K562 (cell line): Measurements from ENCODE around the gene KCNJ15. TPM values are rescaled to one million over a fixed set of nuclear protein-coding genes. Genes with fewer than 3 reads are reported as not detected.

ENCODE experiments used
- ATAC-seq: fragments of 200-7000 bp; cut with Tn5 transposase; 3 replicates; pipeline ENCODE4 v1.9.1; 2020; ENCODE audit warnings: moderate library complexity
- BruUV-seq: library from RNA; stranded (reverse); fragments of 400-500 nt; replicated peaks from 2 replicates; lab custom pipeline; 2021; lab: Mats Ljungman, UMichigan
- CTCF ChIA-PET: fragments of 300-600 bp; formaldehyde crosslinking; extraction: SDS; loops from one replicate; lab custom pipeline; 2021; ENCODE audit warnings: low intra/inter-chr PET ratio; lab: Yijun Ruan, JAX
- POLR2A ChIA-PET: fragments of 300-600, 350-650 bp; sonication (Branson Sonifier 250); formaldehyde crosslinking; extraction: SDS; loops from one replicate; lab custom pipeline; 2021; ENCODE audit warnings: antibody characterized with exemption, inconsistent platforms; lab: Yijun Ruan, JAX
- DNase-seq, 4 experiments: peaks; one replicate each; pipeline versions ENCODE4 v3.0.0 to v3.0.0-alpha.2; 2011 to 2018; ENCODE audit warnings: low spot score in 3 of 4, mixed read lengths in 3 of 4; ENCODE audit errors: extremely low read depth in 1 of 4
- FAIRE-seq: peaks from 2 replicates; lab custom pipeline; 2011; peaks lifted over from hg19 to GRCh38; lab: Jason Lieb, UNC
- H2AFZ ChIP-seq: 2 replicates; pipeline ENCODE4 v1.6.0; 2011; ENCODE audit warnings: low read depth, low read length, control low read depth, inconsistent platforms
- H3K27ac ChIP-seq: fragments of 200-600 bp; 3 replicates; pipeline ENCODE4 v1.8.0; 2011; ENCODE audit warnings: low read depth, mild to moderate bottlenecking, control low read depth, inconsistent platforms, low read length, moderate library complexity, mixed read lengths; ENCODE audit errors: extremely low read depth
- H3K27me3 ChIP-seq, 2 experiments: fragments of 300-600 bp in 1 of 2; 2 replicates in 1 of 2; 3 replicates in 1 of 2; pipeline versions ENCODE4 v1.6.0 to v1.8.0; 2011; ENCODE audit warnings: inconsistent platforms in 2 of 2, low read length in 2 of 2, mild to moderate bottlenecking in 1 of 2, mixed read lengths in 1 of 2, moderate library complexity in 1 of 2; ENCODE audit not compliant: control insufficient read depth in 2 of 2, insufficient read depth in 2 of 2
- H3K36me3 ChIP-seq: fragments of 300-600 bp; 3 replicates; pipeline ENCODE4 v1.8.0; 2011; ENCODE audit warnings: mild to moderate bottlenecking, low read length, inconsistent platforms; ENCODE audit not compliant: control insufficient read depth, insufficient read depth
- H3K4me1 ChIP-seq, 2 experiments: fragments of 200-600 bp in 1 of 2; replicated peaks in 1 of 2; 2 replicates in 1 of 2; 3 replicates in 1 of 2; pipeline versions ENCODE4 v1.5.1 to v1.8.0; 2011; ENCODE audit warnings: inconsistent platforms in 2 of 2, low read length in 2 of 2, mild to moderate bottlenecking in 1 of 2, mixed read lengths in 1 of 2, moderate library complexity in 1 of 2; ENCODE audit not compliant: control insufficient read depth in 2 of 2, insufficient read depth in 2 of 2
- H3K4me2 ChIP-seq: 2 replicates; pipeline ENCODE4 v1.6.1; 2011; ENCODE audit warnings: low read length, control low read depth, inconsistent platforms, mixed read lengths; ENCODE audit not compliant: insufficient read depth
- H3K4me3 ChIP-seq: fragments of 200-600 bp; sonication (generic), shearing (Covaris generic); 2 replicates; pipeline ENCODE4 v1.5.1; 2016; ENCODE audit warnings: control low read depth, inconsistent platforms
- H3K79me2 ChIP-seq: fragments of 200-600 bp; 3 replicates; pipeline ENCODE4 v1.8.0; 2011; ENCODE audit warnings: low read length, inconsistent platforms; ENCODE audit not compliant: control insufficient read depth, insufficient read depth
- H3K9ac ChIP-seq, 2 experiments: 2 replicates each; pipeline versions ENCODE4 v1.6.0 to v1.6.1; 2011; ENCODE audit warnings: low read depth in 2 of 2, low read length in 2 of 2, control low read depth in 1 of 2, inconsistent platforms in 1 of 2, mild to moderate bottlenecking in 1 of 2, mixed read lengths in 1 of 2; ENCODE audit not compliant: insufficient read depth in 1 of 2
- H3K9me1 ChIP-seq: one replicate; pipeline ENCODE4 v1.6.0; 2011; ENCODE audit warnings: inconsistent platforms, mild to moderate bottlenecking, low read length, moderate library complexity; ENCODE audit not compliant: control insufficient read depth, insufficient read depth
- H3K9me3 ChIP-seq: replicated peaks from 2 replicates; pipeline ENCODE4 v1.5.1; 2011; ENCODE audit warnings: low read depth, low read length, inconsistent platforms; ENCODE audit not compliant: control insufficient read depth, insufficient read depth
- H4K20me1 ChIP-seq: replicated peaks from 2 replicates; pipeline ENCODE4 v1.6.1; 2011; ENCODE audit warnings: low read length, inconsistent platforms, mixed read lengths; ENCODE audit not compliant: control insufficient read depth, insufficient read depth
- E2F3 ChIP-seq: fragments of 250-450 bp; sonication (Bioruptor Pico); IDR thresholded peaks from 2 replicates; pipeline ENCODE4 v1.4.0; 2020; ENCODE audit warnings: mild to moderate bottlenecking
- E2F6 ChIP-seq, 2 experiments: IDR thresholded peaks; 2 replicates each; pipeline ENCODE4 v1.6.1; 2011; ENCODE audit warnings: borderline replicate concordance in 1 of 2, control low read depth in 1 of 2, low read depth in 1 of 2, low read length in 1 of 2, mild to moderate bottlenecking in 1 of 2, mixed read lengths in 1 of 2, moderate library complexity in 1 of 2; ENCODE audit not compliant: insufficient read depth in 1 of 2, insufficient read length in 1 of 2, poor library complexity in 1 of 2, severe bottlenecking in 1 of 2; ENCODE audit errors: extremely low read depth in 1 of 2
- ETS2 ChIP-seq: IDR thresholded peaks from 2 replicates; pipeline ENCODE4 v1.6.1; 2016; ENCODE audit warnings: borderline replicate concordance, missing genetic modification characterization, mild to moderate bottlenecking, moderate library complexity, missing compliant biosample characterization; ENCODE audit not compliant: poor library complexity, severe bottlenecking
- GATAD2B ChIP-seq: fragments of 450-650 bp; IDR thresholded peaks from 2 replicates; pipeline ENCODE4 v1.6.1; 2017; ENCODE audit warnings: mild to moderate bottlenecking, borderline replicate concordance
- GTF2E2 ChIP-seq: fragments of 200-800 bp; sonication (Bioruptor generic); IDR thresholded peaks from 2 replicates; pipeline ENCODE4 v1.6.1; 2016; ENCODE audit warnings: missing genetic modification characterization, missing compliant biosample characterization
- HNRNPL ChIP-seq: fragments of 200-400 bp; formaldehyde crosslinking; IDR thresholded peaks from 2 replicates; pipeline ENCODE4 v1.6.1; 2017; ENCODE audit warnings: low read depth, mild to moderate bottlenecking, low read length
- MIER1 ChIP-seq: fragments of 450-650 bp; IDR thresholded peaks from 2 replicates; pipeline ENCODE4 v1.6.1; 2016; ENCODE audit warnings: antibody characterized with exemption, mild to moderate bottlenecking, low read depth
- SRSF3 ChIP-seq: fragments of 200-400 bp; formaldehyde crosslinking; IDR thresholded peaks from 2 replicates; pipeline ENCODE4 v1.6.1; 2016; ENCODE audit warnings: mild to moderate bottlenecking, low read length, moderate library complexity; ENCODE audit not compliant: insufficient read depth
- THAP12 ChIP-seq: fragments of 250-450 bp; sonication (Bioruptor Pico); IDR thresholded peaks from 2 replicates; pipeline ENCODE4 v1.9.0; 2021; ENCODE audit warnings: mild to moderate bottlenecking, inconsistent platforms
- THRA ChIP-seq: fragments of 450-650 bp; IDR thresholded peaks from 2 replicates; pipeline ENCODE4 v1.6.1; 2017; ENCODE audit warnings: mild to moderate bottlenecking, moderate library complexity
- ZBTB5 ChIP-seq: fragments of 450-650 bp; IDR thresholded peaks from 2 replicates; pipeline ENCODE4 v1.6.1; 2017; ENCODE audit warnings: antibody characterized with exemption
- ZBTB8A ChIP-seq: fragments of 450-650 bp; IDR thresholded peaks from 2 replicates; pipeline ENCODE4 v1.6.1; 2018; ENCODE audit warnings: mild to moderate bottlenecking, moderate library complexity; ENCODE audit not compliant: partially characterized antibody
- ZNF174 ChIP-seq: fragments of 250-450 bp; sonication (Bioruptor Pico); IDR thresholded peaks from 2 replicates; pipeline ENCODE4 v1.4.0; 2020; ENCODE audit warnings: mild to moderate bottlenecking
- ZNF695 ChIP-seq: fragments of 450-650 bp; formaldehyde crosslinking; IDR thresholded peaks from 2 replicates; pipeline ENCODE4 v1.4.0; 2020; ENCODE audit warnings: mild to moderate bottlenecking, moderate library complexity
- ZNF79 ChIP-seq: fragments of 250-450 bp; sonication (Bioruptor Pico); IDR thresholded peaks from 2 replicates; pipeline ENCODE4 v1.4.0; 2020; ENCODE audit warnings: low read depth, mild to moderate bottlenecking, moderate library complexity
- WGBS: fragments of 100-300 bp; shearing (Covaris generic); methylation state at CpG from one replicate; pipeline ENCODE4 v1.1.6; 2016; ENCODE audit warnings: low coverage, mixed read lengths; ENCODE audit not compliant: insufficient coverage; ENCODE audit errors: missing lambda C conversion rate; 5-methylcytosine and 5-hydroxymethylcytosine counted together
- in situ Hi-C: fragments of 300-500 bp; cut with MboI; formaldehyde crosslinking; loops from 4 replicates; pipeline ENCODE4 v1.15.0; 2018; ENCODE audit warnings: inconsistent platforms, mixed read lengths
- intact Hi-C: fragments of 100-400 bp; cut with micrococcal nuclease; formaldehyde crosslinking; loops from 2 replicates; pipeline ENCODE4 v1.14.2; 2022
- polyA plus RNA-seq, 8 experiments: library from polyadenylated mRNA; depleted of rRNA in 4 of 8; stranded (reverse) in 5 of 8; unstranded in 3 of 8; fragments of >200 nt; fragmentation: Nextera tagmentation in 2 of 8; fragmentation: Illumina TruSeq in 1 of 8; extraction: Ambion mirVana in 2 of 8; extraction: Trizol in 1 of 8; gene quantifications; 2 replicates each; pipeline versions ENCODE4 v1.2.1 to v1.2.3, GENCODE V29; 2011 to 2014; ENCODE audit warnings: inconsistent platforms in 1 of 8, missing spikeins in 1 of 8
- total RNA-seq, 7 experiments: library from RNA; depleted of rRNA in 6 of 7; stranded (reverse); fragments of >200 nt in 6 of 7; fragmentation: Illumina TruSeq in 2 of 7; extraction: Trizol in 2 of 7; gene quantifications; 2 replicates each; pipeline versions ENCODE4 v1.2.1 to v1.2.3, GENCODE V29; 2011 to 2021; ENCODE audit warnings: low replicate concordance in 1 of 7

KCNJ15 gene
- total and polyA plus RNA-seq, 9 of the 15 experiments (the other 6 are each of a cell fraction or from before 2014, with no cell fraction given), result 0.20 to 3.0 (median 0.72) TPM; not detected in 1

- TF ChIP-seq THRA (no peak), SRSF3 (no peak), GATAD2B (no peak), ETS2 (tag) (no peak), MIER1 (no peak)
- TF ChIP-seq, all 486 proteins: peak for 7
These were observed 78.1 kb downstream of the KCNJ15 start (continued) for GRCh38 chr21:38334866-38335265.

GRCh38 chr21:38337793-38338192 lies 81.0 kb downstream of the KCNJ15 start:
- POLR2A ChIA-PET, result no interaction called here
- TF ChIP-seq E2F3 (CRISPR knock-in tag) (no peak), ZNF79 (CRISPR knock-in tag) (no peak), ZBTB8A (no peak), HNRNPL (no peak), ZBTB5 (no peak), E2F6 (IDR thresholded peaks at IDR 0.05; ENCODE audit: borderline replicate concordance in 1 of 2, extremely low read depth in 1 of 2, insufficient read depth in 1 of 2, insufficient read length in 1 of 2, low read depth in 1 of 2, low read length in 1 of 2, poor library complexity in 1 of 2, severe bottlenecking in 1 of 2) (no peak), ZNF695 (CRISPR knock-in tag) (no peak), THAP12 (CRISPR knock-in tag) (no peak), GTF2E2 (tag) (no peak), ZNF174 (no peak)

More at GRCh38 chr21:38337793-38338192, 81.0 kb downstream of the KCNJ15 start:
- Histone ChIP-seq H3K9ac (no peak overlapping the region), H3K9me1 (no peaks in the 10 kb centered on the region), H2AFZ (no peak overlapping the region), H3K79me2 (no peaks in the 10 kb centered on the region), H3K9me3 (no peaks in the 10 kb centered on the region), H3K4me1 (no peaks in the 10 kb centered on the region), H3K4me2 (no peak overlapping the region), H3K27me3 (peaks cover 0 to 18% of the 10 kb centered on the region in 2 experiments; a peak in 1 of 5 replicates), H4K20me1 (no peaks in the 10 kb centered on the region), H3K36me3 (no peaks in the 10 kb centered on the region), H3K27ac (no peak overlapping the region), H3K4me3 (no peak overlapping the region)
- FAIRE-seq (no peak), ATAC-seq (no peak), DNase-seq (no peak)
- CTCF ChIA-PET, result no interaction called here
- WGBS, result 0% methylated on average over 5 of the region's 5 CpGs
- intact Hi-C loops (no loop called here), in situ Hi-C loops (no loop called here)
- BruUV-seq, result no TSS peak
